OCI-M2 (cell line): ENCODE results near the gene TAS2R41.

Experiments
- DNase-seq: peaks from one replicate; lab custom pipeline; 2025; ENCODE audit not compliant: unreplicated experiment; lab: John Stamatoyannopoulos, UW

Gene TAS2R41

GRCh38 chr7:143477501-143478150 lies at the start of gene TAS2R41:
TSS of gene TAS2R41 (plus strand) at chr7:143477873. CDS start at chr7:143477873, 0 bp downstream.
- no peak for DNase-seq

- no peak for DNase-seq
Measured at GRCh38 chr7:143429770-143430698, 47.6 kb upstream of the TAS2R41 start.

- DNase-seq, result no peak
Measured at GRCh38 chr7:143431109-143431508, 46.6 kb upstream of the TAS2R41 start.

GRCh38 chr7:143433759-143434158 lies 43.9 kb upstream of the TAS2R41 start:
- no peak for DNase-seq

- no peak for DNase-seq
Measured at GRCh38 chr7:143434660-143435059, 43.0 kb upstream of the TAS2R41 start.

- DNase-seq, result no peak
Measured at GRCh38 chr7:143435266-143435665, 42.4 kb upstream of the TAS2R41 start.

- no peak for DNase-seq
Measured at GRCh38 chr7:143436325-143436946, 41.2 kb upstream of the TAS2R41 start.

GRCh38 chr7:143437578-143437977 lies 40.1 kb upstream of the TAS2R41 start:
- DNase-seq, result no peak

- no peak for DNase-seq
Measured at GRCh38 chr7:143439866-143440265, 37.8 kb upstream of the TAS2R41 start.

GRCh38 chr7:143443153-143443552 lies 34.5 kb upstream of the TAS2R41 start, which contains the start of gene TAS2R60:
TSS of gene TAS2R60 (plus strand) at chr7:143443453. CDS start at chr7:143443453, 0 bp downstream.
- no peak for DNase-seq

- no peak for DNase-seq
Measured at GRCh38 chr7:143444063-143444782, 33.5 kb upstream of the TAS2R41 start.

GRCh38 chr7:143444785-143445184 lies 32.9 kb upstream of the TAS2R41 start:
- no peak for DNase-seq

- DNase-seq, result no peak
Measured at GRCh38 chr7:143447466-143447865, 30.2 kb upstream of the TAS2R41 start.

- no peak for DNase-seq
Measured at GRCh38 chr7:143448429-143448828, 29.2 kb upstream of the TAS2R41 start.

GRCh38 chr7:143449793-143450192 lies 27.9 kb upstream of the TAS2R41 start:
- no peak for DNase-seq

GRCh38 chr7:143451122-143451521 lies 26.6 kb upstream of the TAS2R41 start:
- DNase-seq, result no peak

GRCh38 chr7:143451746-143452145 lies 25.9 kb upstream of the TAS2R41 start:
- no peak for DNase-seq

- no peak for DNase-seq
Measured at GRCh38 chr7:143452495-143452894, 25.2 kb upstream of the TAS2R41 start.

- no peak for DNase-seq
Measured at GRCh38 chr7:143454091-143454680, 23.5 kb upstream of the TAS2R41 start.

- DNase-seq, result no peak
Measured at GRCh38 chr7:143455491-143455890, 22.2 kb upstream of the TAS2R41 start.

GRCh38 chr7:143455942-143456341 lies 21.7 kb upstream of the TAS2R41 start:
- DNase-seq, result no peak
